ENCODE data around the gene PSMG1. TPM values are rescaled to one million over a fixed set of nuclear protein-coding genes. Genes with fewer than 3 reads are reported as not detected.

The PSMG1 gene
- total and polyA plus RNA-seq, 2 donors from 2014 or later, result 25.9 to 50.8 TPM

GRCh38 chr21:39173716-39174680 is 9.3 kb downstream of the PSMG1 start:
- intact Hi-C loops (cut with DNase I), result no loop called here
- H3K36me3 ChIP-seq (ENCODE audit: control insufficient read depth in 2 of 3, insufficient read depth in 3 of 3, low read length in 3 of 3), result peaks cover 6 to 17% (median 8%) of the 10 kb centered on the region in 3 donors
- H3K9ac ChIP-seq (ENCODE audit: low read length in 3 of 3), result no peak overlapping the region
- no peaks in the 10 kb centered on the region for H3K27me3 ChIP-seq (ENCODE audit: control insufficient read depth, insufficient read depth, low read length)
- H3K4me3 ChIP-seq (ENCODE audit: low read length in 3 of 3), result no peak overlapping the region
- FAIRE-seq (no peak), DNase-seq (no peak)
- no peaks in the 10 kb centered on the region for H3K4me1 ChIP-seq (ENCODE audit: control insufficient read depth in 2 of 3, insufficient read depth in 2 of 3, low read depth in 1 of 3, low read length in 3 of 3)
- H3K27ac ChIP-seq (ENCODE audit: low read depth in 2 of 2, low read length in 2 of 2), result no peak overlapping the region
- TF ChIP-seq CTCF (IDR thresholded peaks at IDR 0.05; ENCODE audit: borderline replicate concordance, extremely low read depth, insufficient read depth), result no peak
- H3K9me3 ChIP-seq (ENCODE audit: control insufficient read depth in 2 of 3, insufficient read depth in 1 of 3, low read length in 3 of 3), result no peaks in the 10 kb centered on the region

GRCh38 chr21:39169906-39170305 is 13.3 kb downstream of the PSMG1 start:
- DNase-seq, result no peak
- intact Hi-C loops (cut with DNase I), result no loop called here
- Histone ChIP-seq H3K27me3 (ENCODE audit: control insufficient read depth, insufficient read depth, low read length) (no peaks in the 10 kb centered on the region), H3K36me3 (ENCODE audit: control insufficient read depth in 2 of 3, insufficient read depth in 3 of 3, low read length in 3 of 3) (peaks cover 6 to 13% (median 8%) of the 10 kb centered on the region in 3 donors), H3K4me1 (ENCODE audit: control insufficient read depth in 2 of 3, insufficient read depth in 2 of 3, low read depth in 1 of 3, low read length in 3 of 3) (no peaks in the 10 kb centered on the region), H3K27ac (ENCODE audit: low read depth in 2 of 2, low read length in 2 of 2) (no peak overlapping the region), H3K4me3 (ENCODE audit: low read length in 3 of 3) (no peak overlapping the region), H3K9ac (ENCODE audit: low read length in 3 of 3) (no peak overlapping the region), H3K9me3 (ENCODE audit: control insufficient read depth in 2 of 3, insufficient read depth in 1 of 3, low read length in 3 of 3) (peaks cover 0 to 3% (median 1%) of the 10 kb centered on the region in 3 donors)
- TF ChIP-seq CTCF (IDR thresholded peaks at IDR 0.05; ENCODE audit: borderline replicate concordance, extremely low read depth, insufficient read depth), result no peak
- no peak for FAIRE-seq

GRCh38 chr21:39168800-39169199 is 14.5 kb downstream of the PSMG1 start:
- TF ChIP-seq CTCF (IDR thresholded peaks at IDR 0.05; ENCODE audit: borderline replicate concordance, extremely low read depth, insufficient read depth), result no peak
- Histone ChIP-seq H3K27me3 (ENCODE audit: control insufficient read depth, insufficient read depth, low read length) (no peaks in the 10 kb centered on the region), H3K9ac (ENCODE audit: low read length in 3 of 3) (no peak overlapping the region), H3K4me1 (ENCODE audit: control insufficient read depth in 2 of 3, insufficient read depth in 2 of 3, low read depth in 1 of 3, low read length in 3 of 3) (no peaks in the 10 kb centered on the region), H3K9me3 (ENCODE audit: control insufficient read depth in 2 of 3, insufficient read depth in 1 of 3, low read length in 3 of 3) (peaks cover 0 to 12% (median 5%) of the 10 kb centered on the region in 3 donors), H3K4me3 (ENCODE audit: low read length in 3 of 3) (no peak overlapping the region), H3K27ac (ENCODE audit: low read depth in 2 of 2, low read length in 2 of 2) (no peak overlapping the region), H3K36me3 (ENCODE audit: control insufficient read depth in 2 of 3, insufficient read depth in 3 of 3, low read length in 3 of 3) (peaks cover 6 to 8% (median 8%) of the 10 kb centered on the region in 3 donors)
- DNase-seq (no peak), FAIRE-seq (no peak)
- intact Hi-C loops (cut with DNase I), result no loop called here

Measured in kidney (tissue), 14 donors.